Measurements from ENCODE around the gene MICOS13.

GRCh38 chr19:5631567-5632240 lies 48.6 kb downstream of the MICOS13 start:
- TF ChIP-seq CTCF (conservative IDR thresholded peaks at IDR 0.05) = no peak
- TF ChIP-seq ZFX (IDR thresholded peaks at IDR 0.05) = no peak
